Panc1 (cell line): Measurements from ENCODE around the gene CUTC. TPM values are rescaled to one million over a fixed set of nuclear protein-coding genes. Genes with fewer than 3 reads are reported as not detected.

Source experiments
- ATAC-seq: fragments of 200-7000 bp; cut with Tn5 transposase; 2 replicates; pipeline ENCODE4 v1.9.1; 2020; ENCODE audit warnings: mild to moderate bottlenecking, moderate library complexity
- Bru-seq: library from RNA; stranded (reverse); fragments of 400-500 nt; gene quantifications from one replicate; lab custom pipeline; 2021; lab: Mats Ljungman, UMichigan
- BruChase-seq, 2 experiments: library from RNA; stranded (reverse); fragments of 400-500 nt; gene quantifications; one replicate each; lab custom pipeline; 2021; lab: Mats Ljungman, UMichigan
- BruUV-seq: library from RNA; stranded (reverse); fragments of 400-500 nt; replicated peaks from 2 replicates; lab custom pipeline; 2021; lab: Mats Ljungman, UMichigan
- CTCF ChIA-PET: fragments of 300-600 bp; sonication (Branson Sonifier 250); formaldehyde crosslinking; loops from one replicate; lab custom pipeline; 2022; ENCODE audit warnings: antibody characterized with exemption; lab: Charles Lee
- POLR2A ChIA-PET: fragments of 300-600 bp; sonication (Branson Sonifier 250); formaldehyde crosslinking; loops from one replicate; lab custom pipeline; 2022; ENCODE audit warnings: antibody characterized with exemption; lab: Charles Lee
- DNase-seq: peaks from one replicate; pipeline ENCODE4 v3.0.0-alpha.2; 2010; ENCODE audit warnings: low read depth, low spot score
- H3K27ac ChIP-seq: 2 replicates; pipeline ENCODE4 v1.5.1; 2011; ENCODE audit warnings: mild to moderate bottlenecking, low read length, inconsistent platforms
- H3K27me3 ChIP-seq: fragments of 200-500 bp; sonication (Bioruptor generic); 2 replicates; pipeline ENCODE4 v1.6.0; 2014; ENCODE audit warnings: low read length, inconsistent platforms; ENCODE audit not compliant: control insufficient read depth, insufficient read depth
- H3K36me3 ChIP-seq: fragments of 200-500 bp; sonication (Bioruptor generic); 2 replicates; pipeline ENCODE4 v1.5.1; 2014; ENCODE audit warnings: inconsistent platforms, mild to moderate bottlenecking, low read length, moderate library complexity; ENCODE audit not compliant: control insufficient read depth, insufficient read depth
- H3K4me1 ChIP-seq: 2 replicates; pipeline ENCODE4 v1.5.1; 2011; ENCODE audit warnings: inconsistent platforms, mild to moderate bottlenecking, low read length, moderate library complexity; ENCODE audit not compliant: control insufficient read depth, insufficient read depth
- H3K4me3 ChIP-seq, 2 experiments: 2 replicates each; pipeline ENCODE4 v1.5.1; 2011 to 2012; ENCODE audit warnings: low read depth in 2 of 2, low read length in 2 of 2, mild to moderate bottlenecking in 2 of 2, inconsistent platforms in 1 of 2, moderate library complexity in 1 of 2
- H3K9me3 ChIP-seq: fragments of 200-500 bp; sonication (Bioruptor generic); 2 replicates; pipeline ENCODE4 v1.5.1; 2014; ENCODE audit warnings: low read depth, mild to moderate bottlenecking, inconsistent platforms, low read length, moderate library complexity; ENCODE audit not compliant: control insufficient read depth, insufficient read depth
- POLR2AphosphoS5 ChIP-seq: IDR thresholded peaks from 2 replicates; pipeline ENCODE4 v1.6.1; 2012; ENCODE audit warnings: mild to moderate bottlenecking, low read depth, low read length, moderate library complexity
- REST ChIP-seq, 2 experiments: IDR thresholded peaks; 2 replicates each; pipeline ENCODE4 v1.6.1; 2011 to 2012; ENCODE audit warnings: low read depth in 2 of 2, control low read depth in 1 of 2, low read length in 1 of 2, mild to moderate bottlenecking in 1 of 2, moderate library complexity in 1 of 2; ENCODE audit not compliant: insufficient read depth in 1 of 2
- SIN3A ChIP-seq: IDR thresholded peaks from 2 replicates; pipeline ENCODE4 v1.6.1; 2012; ENCODE audit warnings: low read depth, mild to moderate bottlenecking, low read length, moderate library complexity, borderline replicate concordance; ENCODE audit not compliant: insufficient read depth
- TCF7L2 ChIP-seq: IDR thresholded peaks from 2 replicates; pipeline ENCODE4 v1.6.1; 2011; ENCODE audit warnings: mild to moderate bottlenecking, low read depth, low read length, inconsistent platforms
- in situ Hi-C: cut with HindIII; loops from 2 replicates; pipeline ENCODE4 v1.10.0; 2016; ENCODE audit warnings: low sequenced_read_pairs, low pct_unique_long_range_greater_than_20kb
- intact Hi-C: fragments of 100-400 bp; cut with micrococcal nuclease; formaldehyde crosslinking; loops from one replicate; pipeline ENCODE4 v1.10.0; 2022; ENCODE audit not compliant: unreplicated experiment
- long read RNA-seq: library from polyadenylated mRNA; unstranded; transcript quantifications from one replicate; pipeline ENCODE4 v2.0.0, GENCODE V29; 2021; ENCODE audit not compliant: unreplicated experiment
- polyA plus RNA-seq: library from polyadenylated mRNA; unstranded; fragments of >200 nt; gene quantifications from one replicate; pipeline ENCODE4 v1.2.1, GENCODE V29; 2012; ENCODE audit warnings: missing spikeins; ENCODE audit not compliant: insufficient read length
- total RNA-seq: library from RNA; stranded (reverse); gene quantifications from one replicate; pipeline ENCODE4 v1.2.1, GENCODE V29; 2021; ENCODE audit not compliant: unreplicated experiment
- TF ChIP-seq, protein P1 (sequence below): fragments of 450-650 bp; IDR thresholded peaks from 2 replicates; pipeline ENCODE4 v1.5.1; 2017; ENCODE audit warnings: mild to moderate bottlenecking

Gene CUTC, protein sequence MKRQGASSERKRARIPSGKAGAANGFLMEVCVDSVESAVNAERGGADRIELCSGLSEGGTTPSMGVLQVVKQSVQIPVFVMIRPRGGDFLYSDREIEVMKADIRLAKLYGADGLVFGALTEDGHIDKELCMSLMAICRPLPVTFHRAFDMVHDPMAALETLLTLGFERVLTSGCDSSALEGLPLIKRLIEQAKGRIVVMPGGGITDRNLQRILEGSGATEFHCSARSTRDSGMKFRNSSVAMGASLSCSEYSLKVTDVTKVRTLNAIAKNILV
- total RNA-seq (37.0 TPM), Bru-seq, nascent RNA (percentile 84 among the genes with signal in this experiment), BruChase-seq, experiment 1, labeled RNA remaining after a 2-hour chase (percentile 77 among the genes with signal in this experiment), BruChase-seq, experiment 2, labeled RNA remaining after a 6-hour chase (percentile 72 among the genes with signal in this experiment)
- 32.5 TPM for polyA plus RNA-seq
- long read RNA-seq, transcript CUTC-202 (9 exons, 1,346 nt), result major isoform, 30 of 72 reads
- long read RNA-seq, transcript CUTC-203 (8 exons, 831 nt), result minor isoform, 15 of 72 reads
- long read RNA-seq, partial matches to known transcripts, result 4 of 72 reads
- long read RNA-seq, other reads (novel, unspliced or antisense), result 23 of 72 reads

GRCh38 chr10:99732033-99732842 is at the start of gene CUTC, which contains the start of gene COX15:
Gene CUTC (plus strand): TSS chr10:99732234. CDS start chr10:99732349, 115 bp downstream.
Gene COX15 (minus strand): TSS chr10:99732127. CDS start chr10:99732049, 78 bp downstream.
- Histone ChIP-seq H3K27ac (peak within 1 kb of the TSS; percentile 98), H3K36me3 (peaks cover 30% of the 10 kb centered on the region), H3K4me3 (peak within 1 kb of the TSS; percentile 92 to 93), H3K9me3 (no peaks in the 10 kb centered on the region), H3K4me1 (peaks cover 22% of the 10 kb centered on the region), H3K27me3 (no peaks in the 10 kb centered on the region)
- DNase-seq (peak; percentile 91), ATAC-seq (peak; percentile 96)
- in situ Hi-C loops (no loop called here), intact Hi-C loops (loop anchor here (2.0 kb wide), 1 partner anchor 47 kb away; no protein-coding TSS in a partner anchor)
- ChIA-PET POLR2A (interaction anchor here (0.5 to 1.3 kb wide), 7 partner anchors 9 to 165 kb away, joined by 3 to 10 read pairs (median 6); partner anchors contain the start of gene ENTPD7), CTCF (interaction anchor here (0.6 to 0.7 kb wide), 3 partner anchors 80 to 97 kb away, joined by 3 to 4 read pairs (median 3); no protein-coding TSS in a partner anchor)
- no TSS peak for BruUV-seq
- TF ChIP-seq TCF7L2 (peak; percentile 77), POLR2AphosphoS5 (peak; percentile 92), REST (IDR thresholded peaks at IDR 0.05; ENCODE audit: insufficient read depth in 1 of 2, low read depth in 2 of 2, low read length in 1 of 2) (peak in 1 of 2 experiments; percentile 58; a peak in 1 of 4 replicates), SIN3A (peak; percentile 78; the same call in 1 of the 2 replicates)
- TF ChIP-seq, protein P1, sequence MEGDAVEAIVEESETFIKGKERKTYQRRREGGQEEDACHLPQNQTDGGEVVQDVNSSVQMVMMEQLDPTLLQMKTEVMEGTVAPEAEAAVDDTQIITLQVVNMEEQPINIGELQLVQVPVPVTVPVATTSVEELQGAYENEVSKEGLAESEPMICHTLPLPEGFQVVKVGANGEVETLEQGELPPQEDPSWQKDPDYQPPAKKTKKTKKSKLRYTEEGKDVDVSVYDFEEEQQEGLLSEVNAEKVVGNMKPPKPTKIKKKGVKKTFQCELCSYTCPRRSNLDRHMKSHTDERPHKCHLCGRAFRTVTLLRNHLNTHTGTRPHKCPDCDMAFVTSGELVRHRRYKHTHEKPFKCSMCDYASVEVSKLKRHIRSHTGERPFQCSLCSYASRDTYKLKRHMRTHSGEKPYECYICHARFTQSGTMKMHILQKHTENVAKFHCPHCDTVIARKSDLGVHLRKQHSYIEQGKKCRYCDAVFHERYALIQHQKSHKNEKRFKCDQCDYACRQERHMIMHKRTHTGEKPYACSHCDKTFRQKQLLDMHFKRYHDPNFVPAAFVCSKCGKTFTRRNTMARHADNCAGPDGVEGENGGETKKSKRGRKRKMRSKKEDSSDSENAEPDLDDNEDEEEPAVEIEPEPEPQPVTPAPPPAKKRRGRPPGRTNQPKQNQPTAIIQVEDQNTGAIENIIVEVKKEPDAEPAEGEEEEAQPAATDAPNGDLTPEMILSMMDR, result peak; percentile 59

- ChIA-PET CTCF (no interaction called here), POLR2A (no interaction called here)
- BruUV-seq, result no TSS peak
Observed at GRCh38 chr10:99682752-99683151, 49.3 kb upstream of the CUTC start.

More at GRCh38 chr10:99682752-99683151, 49.3 kb upstream of the CUTC start:
- H3K36me3 ChIP-seq, result peaks cover 6% of the 10 kb centered on the region; the same call in 1 of the 2 replicates
- peaks cover 4% of the 10 kb centered on the region; the same call in 1 of the 2 replicates for H3K4me1 ChIP-seq
- ATAC-seq, result peak; percentile 78; the same call in 1 of the 2 replicates
- no peaks in the 10 kb centered on the region for H3K27me3 ChIP-seq
- no peak overlapping the region for H3K27ac ChIP-seq
- no peaks in the 10 kb centered on the region for H3K9me3 ChIP-seq
- intact Hi-C loops (no loop called here), in situ Hi-C loops (no loop called here)
- no peak overlapping the region for H3K4me3 ChIP-seq
- DNase-seq, result no peak
- TF ChIP-seq, protein P1, result peak; percentile 39
- no peak for TF ChIP-seq SIN3A
